Mammary epithelial cell (primary cell): ENCODE results near the gene OR2L5.

Experiments used
- EZH2 ChIP-seq: IDR thresholded peaks from 2 replicates; pipeline ENCODE4 v1.6.1; 2012; ENCODE audit warnings: low read length, inconsistent platforms, borderline replicate concordance
- TF ChIP-seq, protein P1 (sequence below), 2 donors: IDR thresholded peaks in 1 of 2; conservative IDR thresholded peaks in 1 of 2; 2 replicates each; pipeline ENCODE4 v1.5.1; 2011 to 2012; ENCODE audit warnings: inconsistent platforms in 2 of 2, low read length in 2 of 2, mild to moderate bottlenecking in 2 of 2, control low read depth in 1 of 2, low read depth in 1 of 2; ENCODE audit not compliant: insufficient read depth in 1 of 2; ENCODE audit errors: extremely low read depth in 1 of 2

GRCh38 chr1:248045209-248045608 lies 31.7 kb downstream of the OR2L5 start:
- TF ChIP-seq, protein P1, sequence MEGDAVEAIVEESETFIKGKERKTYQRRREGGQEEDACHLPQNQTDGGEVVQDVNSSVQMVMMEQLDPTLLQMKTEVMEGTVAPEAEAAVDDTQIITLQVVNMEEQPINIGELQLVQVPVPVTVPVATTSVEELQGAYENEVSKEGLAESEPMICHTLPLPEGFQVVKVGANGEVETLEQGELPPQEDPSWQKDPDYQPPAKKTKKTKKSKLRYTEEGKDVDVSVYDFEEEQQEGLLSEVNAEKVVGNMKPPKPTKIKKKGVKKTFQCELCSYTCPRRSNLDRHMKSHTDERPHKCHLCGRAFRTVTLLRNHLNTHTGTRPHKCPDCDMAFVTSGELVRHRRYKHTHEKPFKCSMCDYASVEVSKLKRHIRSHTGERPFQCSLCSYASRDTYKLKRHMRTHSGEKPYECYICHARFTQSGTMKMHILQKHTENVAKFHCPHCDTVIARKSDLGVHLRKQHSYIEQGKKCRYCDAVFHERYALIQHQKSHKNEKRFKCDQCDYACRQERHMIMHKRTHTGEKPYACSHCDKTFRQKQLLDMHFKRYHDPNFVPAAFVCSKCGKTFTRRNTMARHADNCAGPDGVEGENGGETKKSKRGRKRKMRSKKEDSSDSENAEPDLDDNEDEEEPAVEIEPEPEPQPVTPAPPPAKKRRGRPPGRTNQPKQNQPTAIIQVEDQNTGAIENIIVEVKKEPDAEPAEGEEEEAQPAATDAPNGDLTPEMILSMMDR (conservative IDR thresholded peaks at IDR 0.05 in 1 of 2, IDR thresholded peaks at IDR 0.05 in 1 of 2; ENCODE audit: extremely low read depth in 1 of 2, insufficient read depth in 1 of 2, low read depth in 1 of 2, low read length in 2 of 2) = no peak
- TF ChIP-seq EZH2 = no peak
